SK-N-SH (cell line): ENCODE results near the gene SLC39A9. TPM values are rescaled to one million over a fixed set of nuclear protein-coding genes. Genes with fewer than 3 reads are reported as not detected.

Experiments
- CTCF ChIA-PET: fragments of 300-600, 350-600 bp; formaldehyde crosslinking; extraction: SDS; loops from one replicate; lab custom pipeline; 2021; lab: Yijun Ruan, JAX
- POLR2A ChIA-PET: fragments of 350-600 bp; sonication (Branson Sonifier 250); formaldehyde crosslinking; extraction: SDS; loops from one replicate; lab custom pipeline; 2020; ENCODE audit warnings: antibody characterized with exemption, inconsistent platforms; lab: Yijun Ruan, JAX
- DNase-seq: peaks from one replicate; pipeline ENCODE4 v3.0.0; 2012
- H2AFZ ChIP-seq: fragments of 200-600 bp; sonication (generic); 2 replicates; pipeline ENCODE4 v1.8.1; 2016; ENCODE audit warnings: antibody characterized with exemption, mild to moderate bottlenecking, low read depth
- H3F3A ChIP-seq: fragments of 200-600 bp; sonication (generic); replicated peaks from 2 replicates; pipeline ENCODE3; 2016; ENCODE audit warnings: antibody characterized with exemption, mild to moderate bottlenecking; ENCODE audit not compliant: insufficient read depth
- H3K27ac ChIP-seq, 2 experiments: fragments of 200-500 bp in 1 of 2; fragments of 200-600 bp in 1 of 2; sonication (Bioruptor generic) in 1 of 2; sonication (generic), shearing (Covaris generic) in 1 of 2; 2 replicates each; pipeline versions ENCODE4 v1.5.1 to v1.6.1; 2014 to 2016; ENCODE audit warnings: low read depth in 2 of 2, inconsistent platforms in 1 of 2, low read length in 1 of 2, mild to moderate bottlenecking in 1 of 2, mixed read lengths in 1 of 2
- H3K27me3 ChIP-seq: fragments of 200-600 bp; sonication (generic), shearing (Covaris generic); 2 replicates; pipeline ENCODE4 v1.6.1; 2016; ENCODE audit warnings: mixed run types; ENCODE audit not compliant: insufficient read depth
- H3K36me3 ChIP-seq, 2 experiments: fragments of 200-500 bp in 1 of 2; fragments of 200-600 bp in 1 of 2; sonication (Bioruptor generic) in 1 of 2; sonication (generic) in 1 of 2; replicated peaks in 1 of 2; 2 replicates each; pipeline versions ENCODE3 to v1.5.1; 2014 to 2016; ENCODE audit warnings: low read length in 1 of 2, mild to moderate bottlenecking in 1 of 2; ENCODE audit not compliant: insufficient read depth in 2 of 2, control insufficient read depth in 1 of 2
- H3K4me1 ChIP-seq, 2 experiments: fragments of 200-500 bp in 1 of 2; fragments of 200-600 bp in 1 of 2; sonication (Bioruptor generic) in 1 of 2; sonication (generic), shearing (Covaris generic) in 1 of 2; 2 replicates each; pipeline versions ENCODE4 v1.5.1 to v1.6.1; 2014 to 2016; ENCODE audit warnings: low read depth in 1 of 2, low read length in 1 of 2, mixed run types in 1 of 2; ENCODE audit not compliant: insufficient read depth in 2 of 2, control insufficient read depth in 1 of 2
- H3K4me2 ChIP-seq: fragments of 200-600 bp; sonication (generic), shearing (Covaris generic); 2 replicates; pipeline ENCODE4 v1.6.1; 2017; ENCODE audit warnings: mixed run types
- H3K4me3 ChIP-seq, 2 experiments: fragments of 200-500 bp in 1 of 2; fragments of 200-600 bp in 1 of 2; sonication (Bioruptor generic) in 1 of 2; sonication (generic), shearing (Covaris generic) in 1 of 2; 2 replicates each; pipeline versions ENCODE4 v1.5.1 to v1.8.1; 2014 to 2016; ENCODE audit warnings: low read depth in 2 of 2, inconsistent platforms in 1 of 2, low read length in 1 of 2, mild to moderate bottlenecking in 1 of 2, mixed read lengths in 1 of 2, moderate library complexity in 1 of 2
- H3K79me2 ChIP-seq: fragments of 200-600 bp; sonication (generic); 2 replicates; pipeline ENCODE4 v1.8.1; 2017; ENCODE audit warnings: mild to moderate bottlenecking; ENCODE audit not compliant: insufficient read depth
- H3K9ac ChIP-seq: fragments of 200-600 bp; sonication (generic); 2 replicates; pipeline ENCODE4 v1.6.1; 2017; ENCODE audit warnings: mixed run types
- H3K9me2 ChIP-seq: fragments of 200-600 bp; sonication (generic); 2 replicates; pipeline ENCODE4 v1.6.1; 2017; ENCODE audit warnings: mixed run types
- H3K9me3 ChIP-seq: fragments of 200-600 bp; sonication (generic); 2 replicates; pipeline ENCODE4 v1.6.1; 2017; ENCODE audit warnings: mixed run types, mild to moderate bottlenecking, moderate library complexity
- H4K20me1 ChIP-seq: fragments of 200-600 bp; sonication (generic); 2 replicates; pipeline ENCODE4 v1.6.1; 2017; ENCODE audit warnings: mild to moderate bottlenecking, mixed run types; ENCODE audit not compliant: insufficient read depth
- ELF1 ChIP-seq: IDR thresholded peaks from 2 replicates; pipeline ENCODE4 v1.4.0; 2012
- EP300 ChIP-seq, 2 experiments: IDR thresholded peaks; 2 replicates each; pipeline versions ENCODE4 v1.4.0 to v1.6.1; 2012; ENCODE audit warnings: borderline replicate concordance in 1 of 2, low read depth in 1 of 2, low read length in 1 of 2
- EZH2phosphoT487 ChIP-seq: fragments of 200-600 bp; sonication (generic); IDR thresholded peaks from 2 replicates; pipeline ENCODE4 v1.6.1; 2017; ENCODE audit warnings: low read depth, mixed run types, mild to moderate bottlenecking, antibody characterized with exemption, moderate library complexity, borderline replicate concordance
- FOSL2 ChIP-seq: IDR thresholded peaks from 2 replicates; pipeline ENCODE4 v1.4.0; 2012; ENCODE audit warnings: low read depth, mild to moderate bottlenecking, moderate library complexity, borderline replicate concordance
- FOXJ3 ChIP-seq: sonication (generic); formaldehyde crosslinking; IDR thresholded peaks from 2 replicates; pipeline ENCODE4 v1.5.1; 2020; ENCODE audit warnings: mild to moderate bottlenecking, missing genetic modification reagents
- NFIC ChIP-seq: IDR thresholded peaks from 2 replicates; pipeline ENCODE4 v1.4.0; 2012; ENCODE audit warnings: borderline replicate concordance
- NRF1 ChIP-seq: IDR thresholded peaks from 2 replicates; pipeline ENCODE4 v1.6.1; 2012; ENCODE audit warnings: low read depth, mild to moderate bottlenecking, low read length
- POLR2AphosphoS5 ChIP-seq: IDR thresholded peaks from 2 replicates; pipeline ENCODE4 v1.6.1; 2012; ENCODE audit warnings: low read depth, low read length
- RXRA ChIP-seq: IDR thresholded peaks from 2 replicates; pipeline ENCODE4 v1.4.0; 2012; ENCODE audit warnings: low read depth, mild to moderate bottlenecking, borderline replicate concordance
- SMC3 ChIP-seq: IDR thresholded peaks from 2 replicates; pipeline ENCODE4 v1.6.1; 2012; ENCODE audit warnings: low read depth, low read length, improper control_type of control experiment
- WGBS: methylation state at CpG from one replicate; pipeline ENCODE4 v1.1.6; 2017; ENCODE audit warnings: low lambda C conversion rate; 5-methylcytosine and 5-hydroxymethylcytosine counted together
- polyA plus RNA-seq, 3 experiments: library from polyadenylated mRNA; depleted of rRNA; stranded (reverse); fragments of >200 nt; gene quantifications; 2 replicates each; pipeline ENCODE4 v1.2.3, GENCODE V29; 2012
- TF ChIP-seq, protein P1 (sequence below): IDR thresholded peaks from 2 replicates; pipeline ENCODE4 v1.6.1; 2012; ENCODE audit warnings: mild to moderate bottlenecking, low read depth, low read length, moderate library complexity
- TF ChIP-seq, protein P2 (sequence below): IDR thresholded peaks from 2 replicates; pipeline ENCODE4 v1.4.0; 2012; ENCODE audit warnings: low read depth, borderline replicate concordance
- TF ChIP-seq, protein P3 (sequence below): fragments of 150-350 bp; IDR thresholded peaks from 2 replicates; pipeline ENCODE4 v1.6.1; 2017; ENCODE audit warnings: antibody characterized with exemption, low read length, low read depth, borderline replicate concordance
- TF ChIP-seq, protein P4 (sequence below): IDR thresholded peaks from 2 replicates; pipeline ENCODE4 v1.4.0; 2012; ENCODE audit warnings: low read depth, borderline replicate concordance
- TF ChIP-seq, protein P5 (sequence below): IDR thresholded peaks from 2 replicates; pipeline ENCODE4 v1.4.0; 2012; ENCODE audit warnings: low read depth

Gene SLC39A9
- polyA plus RNA-seq, 1 of the 3 experiments (the other 2 are of a cell fraction), result 39.8 TPM

DNA sequence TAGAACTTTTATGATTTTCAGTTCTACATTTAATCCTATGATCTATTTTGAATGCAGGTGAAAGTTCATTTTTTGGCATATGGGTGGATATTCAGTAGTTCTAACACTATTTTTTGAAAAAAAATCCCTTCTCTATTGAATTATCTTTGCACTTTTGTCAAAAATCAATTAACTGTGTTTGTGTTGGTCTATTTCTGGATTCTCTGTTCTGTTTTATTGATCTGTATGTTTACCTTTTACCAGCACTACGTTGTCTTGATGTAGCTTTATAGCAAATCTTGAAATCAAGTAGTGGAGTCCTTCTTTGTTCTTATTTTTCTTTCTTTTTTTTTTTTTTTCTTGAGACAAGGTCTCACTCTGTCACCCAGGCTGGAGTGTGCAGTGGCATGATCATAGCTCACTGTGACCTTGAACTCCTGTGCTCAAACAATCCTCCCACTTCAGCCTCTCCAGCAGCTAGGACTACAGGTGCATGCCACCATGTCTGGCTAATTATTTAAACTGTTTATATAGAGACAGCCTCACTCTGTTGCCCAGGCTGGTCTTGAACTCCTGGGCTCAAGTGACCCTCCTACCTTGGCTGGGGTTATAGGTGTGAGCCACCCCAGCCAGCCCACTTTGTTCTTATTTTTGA, 31.9 kb downstream of the SLC39A9 start (continued):
- TF ChIP-seq, protein P1, sequence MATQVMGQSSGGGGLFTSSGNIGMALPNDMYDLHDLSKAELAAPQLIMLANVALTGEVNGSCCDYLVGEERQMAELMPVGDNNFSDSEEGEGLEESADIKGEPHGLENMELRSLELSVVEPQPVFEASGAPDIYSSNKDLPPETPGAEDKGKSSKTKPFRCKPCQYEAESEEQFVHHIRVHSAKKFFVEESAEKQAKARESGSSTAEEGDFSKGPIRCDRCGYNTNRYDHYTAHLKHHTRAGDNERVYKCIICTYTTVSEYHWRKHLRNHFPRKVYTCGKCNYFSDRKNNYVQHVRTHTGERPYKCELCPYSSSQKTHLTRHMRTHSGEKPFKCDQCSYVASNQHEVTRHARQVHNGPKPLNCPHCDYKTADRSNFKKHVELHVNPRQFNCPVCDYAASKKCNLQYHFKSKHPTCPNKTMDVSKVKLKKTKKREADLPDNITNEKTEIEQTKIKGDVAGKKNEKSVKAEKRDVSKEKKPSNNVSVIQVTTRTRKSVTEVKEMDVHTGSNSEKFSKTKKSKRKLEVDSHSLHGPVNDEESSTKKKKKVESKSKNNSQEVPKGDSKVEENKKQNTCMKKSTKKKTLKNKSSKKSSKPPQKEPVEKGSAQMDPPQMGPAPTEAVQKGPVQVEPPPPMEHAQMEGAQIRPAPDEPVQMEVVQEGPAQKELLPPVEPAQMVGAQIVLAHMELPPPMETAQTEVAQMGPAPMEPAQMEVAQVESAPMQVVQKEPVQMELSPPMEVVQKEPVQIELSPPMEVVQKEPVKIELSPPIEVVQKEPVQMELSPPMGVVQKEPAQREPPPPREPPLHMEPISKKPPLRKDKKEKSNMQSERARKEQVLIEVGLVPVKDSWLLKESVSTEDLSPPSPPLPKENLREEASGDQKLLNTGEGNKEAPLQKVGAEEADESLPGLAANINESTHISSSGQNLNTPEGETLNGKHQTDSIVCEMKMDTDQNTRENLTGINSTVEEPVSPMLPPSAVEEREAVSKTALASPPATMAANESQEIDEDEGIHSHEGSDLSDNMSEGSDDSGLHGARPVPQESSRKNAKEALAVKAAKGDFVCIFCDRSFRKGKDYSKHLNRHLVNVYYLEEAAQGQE, result no peak
- TF ChIP-seq, all 33 proteins: peak for 0

DNA sequence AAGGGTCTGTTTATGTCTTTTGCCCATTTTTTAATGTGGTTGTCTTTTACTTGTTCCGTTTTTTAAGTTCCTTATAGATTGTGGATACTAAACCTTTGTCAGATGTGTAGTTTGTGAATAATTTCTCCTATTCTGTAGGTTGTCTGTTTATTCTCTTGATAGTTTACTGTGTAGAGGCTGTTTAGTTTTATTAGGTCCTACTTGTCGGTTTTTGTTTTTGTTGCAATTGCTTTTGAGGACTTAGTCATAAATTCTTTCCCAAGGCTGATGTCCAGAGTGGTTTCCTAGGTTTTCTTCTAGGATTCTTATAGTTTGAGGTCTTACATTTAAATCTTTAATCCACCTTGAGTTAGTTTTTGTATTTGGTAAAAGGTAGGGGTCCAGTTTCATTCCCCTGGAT, 33.9 kb downstream of the SLC39A9 start:
- POLR2A ChIA-PET, result no interaction called here
- Histone ChIP-seq H3K9me3 (no peaks in the 10 kb centered on the region), H3K27ac (no peak overlapping the region), H2AFZ (no peak overlapping the region), H3K36me3 (peaks cover 0 to 25% of the 10 kb centered on the region in 2 experiments), H3K9me2 (no peaks in the 10 kb centered on the region), H3K9ac (no peak overlapping the region), H3K79me2 (peaks cover 60% of the 10 kb centered on the region), H3K4me1 (no peaks in the 10 kb centered on the region), H3K4me3 (no peak overlapping the region), H3K4me2 (no peak overlapping the region), H4K20me1 (peaks cover 10% of the 10 kb centered on the region; the same call in 1 of the 2 replicates), H3F3A (no peaks in the 10 kb centered on the region), H3K27me3 (no peaks in the 10 kb centered on the region)
- TF ChIP-seq RXRA (no peak), SMC3 (no peak), EP300 (IDR thresholded peaks at IDR 0.05; ENCODE audit: borderline replicate concordance in 1 of 2, low read depth in 1 of 2, low read length in 1 of 2) (no peak), EZH2phosphoT487 (no peak), NFIC (no peak), POLR2AphosphoS5 (no peak), NRF1 (no peak), ELF1 (no peak), FOSL2 (no peak), FOXJ3 (CRISPR knock-in tag) (no peak)
- TF ChIP-seq, protein P2, sequence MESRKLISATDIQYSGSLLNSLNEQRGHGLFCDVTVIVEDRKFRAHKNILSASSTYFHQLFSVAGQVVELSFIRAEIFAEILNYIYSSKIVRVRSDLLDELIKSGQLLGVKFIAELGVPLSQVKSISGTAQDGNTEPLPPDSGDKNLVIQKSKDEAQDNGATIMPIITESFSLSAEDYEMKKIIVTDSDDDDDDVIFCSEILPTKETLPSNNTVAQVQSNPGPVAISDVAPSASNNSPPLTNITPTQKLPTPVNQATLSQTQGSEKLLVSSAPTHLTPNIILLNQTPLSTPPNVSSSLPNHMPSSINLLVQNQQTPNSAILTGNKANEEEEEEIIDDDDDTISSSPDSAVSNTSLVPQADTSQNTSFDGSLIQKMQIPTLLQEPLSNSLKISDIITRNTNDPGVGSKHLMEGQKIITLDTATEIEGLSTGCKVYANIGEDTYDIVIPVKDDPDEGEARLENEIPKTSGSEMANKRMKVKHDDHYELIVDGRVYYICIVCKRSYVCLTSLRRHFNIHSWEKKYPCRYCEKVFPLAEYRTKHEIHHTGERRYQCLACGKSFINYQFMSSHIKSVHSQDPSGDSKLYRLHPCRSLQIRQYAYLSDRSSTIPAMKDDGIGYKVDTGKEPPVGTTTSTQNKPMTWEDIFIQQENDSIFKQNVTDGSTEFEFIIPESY, result no peak
- TF ChIP-seq, protein P3, sequence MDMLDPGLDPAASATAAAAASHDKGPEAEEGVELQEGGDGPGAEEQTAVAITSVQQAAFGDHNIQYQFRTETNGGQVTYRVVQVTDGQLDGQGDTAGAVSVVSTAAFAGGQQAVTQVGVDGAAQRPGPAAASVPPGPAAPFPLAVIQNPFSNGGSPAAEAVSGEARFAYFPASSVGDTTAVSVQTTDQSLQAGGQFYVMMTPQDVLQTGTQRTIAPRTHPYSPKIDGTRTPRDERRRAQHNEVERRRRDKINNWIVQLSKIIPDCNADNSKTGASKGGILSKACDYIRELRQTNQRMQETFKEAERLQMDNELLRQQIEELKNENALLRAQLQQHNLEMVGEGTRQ, result no peak
- TF ChIP-seq, protein P4, sequence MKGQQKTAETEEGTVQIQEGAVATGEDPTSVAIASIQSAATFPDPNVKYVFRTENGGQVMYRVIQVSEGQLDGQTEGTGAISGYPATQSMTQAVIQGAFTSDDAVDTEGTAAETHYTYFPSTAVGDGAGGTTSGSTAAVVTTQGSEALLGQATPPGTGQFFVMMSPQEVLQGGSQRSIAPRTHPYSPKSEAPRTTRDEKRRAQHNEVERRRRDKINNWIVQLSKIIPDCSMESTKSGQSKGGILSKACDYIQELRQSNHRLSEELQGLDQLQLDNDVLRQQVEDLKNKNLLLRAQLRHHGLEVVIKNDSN, result no peak
- TF ChIP-seq, protein P5, sequence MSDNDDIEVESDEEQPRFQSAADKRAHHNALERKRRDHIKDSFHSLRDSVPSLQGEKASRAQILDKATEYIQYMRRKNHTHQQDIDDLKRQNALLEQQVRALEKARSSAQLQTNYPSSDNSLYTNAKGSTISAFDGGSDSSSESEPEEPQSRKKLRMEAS, result no peak
- DNase-seq, result no peak
- CTCF ChIA-PET, result interaction anchor here (1.2 kb wide), 1 partner anchor 12 kb away, joined by 3 read pairs; no protein-coding TSS in a partner anchor
- 92% methylated on average over 2 of the region's 2 CpGs for WGBS
